Ureter (tissue), 1 donor: Measurements from ENCODE around the gene ZFP91. TPM values are rescaled to one million over a fixed set of nuclear protein-coding genes. Genes with fewer than 3 reads are reported as not detected.

Source experiments
- total RNA-seq: library from RNA; stranded (reverse); gene quantifications from one replicate; pipeline ENCODE4 v1.2.4, GENCODE V29; 2023
- donor health status: DM: yes; HTN: yes; CAD: no.

ZFP91 gene
- total RNA-seq, 1 donor from 2014 or later: 48.6 TPM

Other genes with a start within 250 kb of the ZFP91 start
- gene OR5B17, start 220.0 kb upstream of the ZFP91 start, total RNA-seq: not detected
- gene OR5B3, start 172.2 kb upstream of the ZFP91 start, total RNA-seq: not detected
- gene OR5B2, start 150.9 kb upstream of the ZFP91 start, total RNA-seq: not detected
- not detected for gene OR5B12, start 136.8 kb upstream of the ZFP91 start, total RNA-seq
- gene OR5B21, start 71.0 kb upstream of the ZFP91 start, total RNA-seq: not detected
- gene LPXN, start 3.2 kb upstream of the ZFP91 start, total RNA-seq: 14.7 TPM
- 1.8 TPM for gene CNTF, start 43.6 kb downstream of the ZFP91 start, total RNA-seq
- not detected for gene GLYAT, start 152.9 kb downstream of the ZFP91 start, total RNA-seq